ENCODE measurements around the gene PAFAH1B1. TPM values are rescaled to one million over a fixed set of nuclear protein-coding genes. Genes with fewer than 3 reads are reported as not detected.
A peak's percentile ranks its signal among the peaks of the same experiment; 100 is the strongest.
"Not testable (repeated sequence)": the region's sequence is repeated elsewhere in the genome, so short reads cannot be mapped to it uniquely, and the experiment has no call there.

PAFAH1B1 gene
- polyA plus RNA-seq (2013, experiment 1 of 4) = 198 TPM
- polyA plus RNA-seq (2013, experiment 2 of 4) = 199 TPM
- polyA plus RNA-seq (2013, experiment 3 of 4) = 142 TPM
- 159 TPM for polyA plus RNA-seq (2013, experiment 4 of 4)

GRCh38 chr17:2592971-2593820 lies at the start of gene PAFAH1B1:
Gene PAFAH1B1 (plus strand): TSS chr17:2593654. CDS start chr17:2638289, 44,635 bp downstream.
- Histone ChIP-seq H3K4me3 (ENCODE audit: insufficient read depth, low read depth, low read length) (peak within 1 kb of the TSS; percentile 93), H3K27ac (ENCODE audit: insufficient read depth, low read depth, low read length, poor library complexity, severe bottlenecking) (peak within 1 kb of the TSS; percentile 99), H3K36me3 (ENCODE audit: control insufficient read depth, insufficient read depth, low read length) (no peaks in the 10 kb centered on the region), H3K27me3 (ENCODE audit: control insufficient read depth, insufficient read depth, low read length, poor library complexity, severe bottlenecking) (no peaks in the 10 kb centered on the region), H3K4me1 (ENCODE audit: control insufficient read depth, insufficient read depth, low read length) (peaks cover 6% of the 10 kb centered on the region), H3K9me3 (ENCODE audit: control insufficient read depth, low read length) (no peaks in the 10 kb centered on the region)
- WGBS, 2 experiments = 1% methylated on average over 84 to 86 of the region's 86 CpGs

DNA sequence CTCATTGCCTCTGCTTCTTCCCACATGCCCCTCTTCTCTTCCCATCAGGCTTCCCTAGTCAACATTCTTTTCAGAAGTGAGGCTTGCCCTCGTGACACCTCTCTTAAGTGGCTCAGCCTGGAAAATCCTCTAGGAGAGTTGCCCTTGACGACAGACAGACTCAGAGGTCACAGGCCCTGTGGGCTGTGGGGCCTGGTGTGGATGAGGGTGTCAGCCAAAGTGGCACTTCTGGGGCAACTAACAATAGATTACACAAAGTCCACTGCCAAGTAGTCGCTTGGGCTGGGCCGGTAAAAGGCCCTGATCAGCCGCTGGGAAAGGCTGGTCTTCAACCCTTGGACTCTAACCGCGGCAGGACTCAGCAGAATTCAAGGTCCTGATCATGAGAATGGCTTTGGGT lies 48.1 kb upstream of the PAFAH1B1 start:
- no peaks in the 10 kb centered on the region for H3K9me3 ChIP-seq (ENCODE audit: control insufficient read depth, low read length)
- H3K4me1 ChIP-seq (ENCODE audit: control insufficient read depth, insufficient read depth, low read length) = no peaks in the 10 kb centered on the region
- H3K27ac ChIP-seq (ENCODE audit: insufficient read depth, low read depth, low read length, poor library complexity, severe bottlenecking) = no peak overlapping the region
- no peaks in the 10 kb centered on the region for H3K27me3 ChIP-seq (ENCODE audit: control insufficient read depth, insufficient read depth, low read length, poor library complexity, severe bottlenecking)
- WGBS, 2 experiments = 87 to 88% methylated on average over 7 of the region's 7 CpGs
- no peaks in the 10 kb centered on the region for H3K36me3 ChIP-seq (ENCODE audit: control insufficient read depth, insufficient read depth, low read length)
- no peak overlapping the region for H3K4me3 ChIP-seq (ENCODE audit: insufficient read depth, low read depth, low read length)

DNA sequence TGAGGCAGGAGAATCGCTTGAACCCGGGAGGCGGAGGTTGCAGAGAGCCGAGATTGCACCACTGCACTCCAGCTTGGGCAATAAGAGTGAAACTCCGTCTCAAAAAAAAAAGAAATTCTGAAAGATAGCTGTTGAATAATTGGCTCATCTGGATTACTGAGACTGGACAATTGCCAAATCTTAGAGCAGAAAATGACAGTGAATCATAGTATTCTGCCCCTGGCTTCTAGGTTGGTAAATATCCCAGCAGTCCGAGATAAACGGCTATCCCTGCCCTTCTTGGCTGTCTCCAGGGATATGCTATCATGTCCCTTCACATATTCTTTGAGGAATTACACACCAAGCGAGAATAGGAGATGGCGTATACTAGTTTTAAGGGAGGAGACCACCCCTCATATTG lies 46.3 kb upstream of the PAFAH1B1 start:
- H3K4me3 ChIP-seq (ENCODE audit: insufficient read depth, low read depth, low read length) = no peak overlapping the region
- peaks cover 5% of the 10 kb centered on the region for H3K4me1 ChIP-seq (ENCODE audit: control insufficient read depth, insufficient read depth, low read length)
- no peak overlapping the region for H3K27ac ChIP-seq (ENCODE audit: insufficient read depth, low read depth, low read length, poor library complexity, severe bottlenecking)
- no peaks in the 10 kb centered on the region for H3K27me3 ChIP-seq (ENCODE audit: control insufficient read depth, insufficient read depth, low read length, poor library complexity, severe bottlenecking)
- H3K9me3 ChIP-seq (ENCODE audit: control insufficient read depth, low read length) = no peaks in the 10 kb centered on the region
- H3K36me3 ChIP-seq (ENCODE audit: control insufficient read depth, insufficient read depth, low read length) = no peaks in the 10 kb centered on the region
- WGBS, 2 experiments = 91 to 96% methylated on average over 9 of the region's 9 CpGs

DNA sequence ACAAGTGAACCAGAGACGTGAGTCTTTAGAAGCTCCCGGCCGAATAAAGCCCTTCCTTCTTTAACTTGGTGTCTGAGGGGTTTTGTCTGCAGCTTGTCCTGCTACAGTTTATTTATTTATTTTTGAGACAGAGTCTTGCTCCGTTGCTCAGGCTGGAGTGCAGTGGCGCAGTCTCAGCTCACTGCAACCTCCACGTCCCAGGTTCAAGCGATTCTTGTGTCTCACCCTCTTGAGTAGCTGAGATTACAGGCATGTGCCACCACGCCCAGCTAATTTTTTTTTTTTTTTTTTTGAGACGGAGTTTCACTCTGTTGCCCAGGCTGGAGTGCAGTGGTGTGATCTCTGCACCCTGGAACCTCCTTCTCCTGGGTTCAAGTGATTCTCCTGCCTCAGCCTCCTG lies 45.4 kb upstream of the PAFAH1B1 start:
- H3K4me1 ChIP-seq (ENCODE audit: control insufficient read depth, insufficient read depth, low read length); H3K36me3 ChIP-seq (ENCODE audit: control insufficient read depth, insufficient read depth, low read length); H3K4me3 ChIP-seq (ENCODE audit: insufficient read depth, low read depth, low read length); H3K27me3 ChIP-seq (ENCODE audit: control insufficient read depth, insufficient read depth, low read length, poor library complexity, severe bottlenecking); H3K27ac ChIP-seq (ENCODE audit: insufficient read depth, low read depth, low read length, poor library complexity, severe bottlenecking); H3K9me3 ChIP-seq (ENCODE audit: control insufficient read depth, low read length): not testable (repeated sequence)
- 89 to 91% methylated on average over 9 of the region's 9 CpGs for WGBS, 2 experiments

- WGBS, 2 experiments = 95 to 97% methylated on average over 7 of the region's 8 CpGs
- Histone ChIP-seq H3K36me3 (ENCODE audit: control insufficient read depth, insufficient read depth, low read length) (no peaks in the 10 kb centered on the region), H3K27me3 (ENCODE audit: control insufficient read depth, insufficient read depth, low read length, poor library complexity, severe bottlenecking) (no peaks in the 10 kb centered on the region), H3K9me3 (ENCODE audit: control insufficient read depth, low read length) (no peaks in the 10 kb centered on the region), H3K27ac (ENCODE audit: insufficient read depth, low read depth, low read length, poor library complexity, severe bottlenecking) (no peak overlapping the region), H3K4me1 (ENCODE audit: control insufficient read depth, insufficient read depth, low read length) (peaks cover 5% of the 10 kb centered on the region), H3K4me3 (ENCODE audit: insufficient read depth, low read depth, low read length) (no peak overlapping the region)
These were observed 43.9 kb upstream of the PAFAH1B1 start for GRCh38 chr17:2549392-2550211.

- 5 to 8% methylated on average over 9 of the region's 10 CpGs for WGBS, 2 experiments
- Histone ChIP-seq H3K9me3 (ENCODE audit: control insufficient read depth, low read length) (no peaks in the 10 kb centered on the region), H3K36me3 (ENCODE audit: control insufficient read depth, insufficient read depth, low read length) (no peaks in the 10 kb centered on the region), H3K27ac (ENCODE audit: insufficient read depth, low read depth, low read length, poor library complexity, severe bottlenecking) (peak overlapping the region; percentile 97), H3K4me1 (ENCODE audit: control insufficient read depth, insufficient read depth, low read length) (peaks cover 5% of the 10 kb centered on the region), H3K4me3 (ENCODE audit: insufficient read depth, low read depth, low read length) (no peak overlapping the region), H3K27me3 (ENCODE audit: control insufficient read depth, insufficient read depth, low read length, poor library complexity, severe bottlenecking) (no peaks in the 10 kb centered on the region)
These were observed 42.0 kb upstream of the PAFAH1B1 start for GRCh38 chr17:2551493-2551892.

- H3K4me3 ChIP-seq (ENCODE audit: insufficient read depth, low read depth, low read length) = no peak overlapping the region
- peaks cover 5% of the 10 kb centered on the region for H3K4me1 ChIP-seq (ENCODE audit: control insufficient read depth, insufficient read depth, low read length)
- no peaks in the 10 kb centered on the region for H3K9me3 ChIP-seq (ENCODE audit: control insufficient read depth, low read length)
- H3K27me3 ChIP-seq (ENCODE audit: control insufficient read depth, insufficient read depth, low read length, poor library complexity, severe bottlenecking) = no peaks in the 10 kb centered on the region
- 13% methylated on average over 9 of the region's 9 CpGs for WGBS, 2 experiments
- H3K27ac ChIP-seq (ENCODE audit: insufficient read depth, low read depth, low read length, poor library complexity, severe bottlenecking) = peak overlapping the region; percentile 97
- no peaks in the 10 kb centered on the region for H3K36me3 ChIP-seq (ENCODE audit: control insufficient read depth, insufficient read depth, low read length)
These were observed 41.5 kb upstream of the PAFAH1B1 start for GRCh38 chr17:2551928-2552327.

GRCh38 chr17:2560658-2561057 lies 32.8 kb upstream of the PAFAH1B1 start:
- Histone ChIP-seq H3K4me3 (ENCODE audit: insufficient read depth, low read depth, low read length) (no peak overlapping the region), H3K36me3 (ENCODE audit: control insufficient read depth, insufficient read depth, low read length) (no peaks in the 10 kb centered on the region), H3K9me3 (ENCODE audit: control insufficient read depth, low read length) (no peaks in the 10 kb centered on the region), H3K27ac (ENCODE audit: insufficient read depth, low read depth, low read length, poor library complexity, severe bottlenecking) (no peak overlapping the region), H3K27me3 (ENCODE audit: control insufficient read depth, insufficient read depth, low read length, poor library complexity, severe bottlenecking) (no peaks in the 10 kb centered on the region), H3K4me1 (ENCODE audit: control insufficient read depth, insufficient read depth, low read length) (no peaks in the 10 kb centered on the region)
- WGBS, 2 experiments = 98 to 99% methylated on average over 4 to 5 of the region's 5 CpGs

- H3K36me3 ChIP-seq (ENCODE audit: control insufficient read depth, insufficient read depth, low read length) = no peaks in the 10 kb centered on the region
- H3K4me3 ChIP-seq (ENCODE audit: insufficient read depth, low read depth, low read length) = no peak overlapping the region
- no peaks in the 10 kb centered on the region for H3K4me1 ChIP-seq (ENCODE audit: control insufficient read depth, insufficient read depth, low read length)
- 90% methylated on average over 8 of the region's 8 CpGs for WGBS, 2 experiments
- H3K27me3 ChIP-seq (ENCODE audit: control insufficient read depth, insufficient read depth, low read length, poor library complexity, severe bottlenecking) = no peaks in the 10 kb centered on the region
- H3K9me3 ChIP-seq (ENCODE audit: control insufficient read depth, low read length) = no peaks in the 10 kb centered on the region
- no peak overlapping the region for H3K27ac ChIP-seq (ENCODE audit: insufficient read depth, low read depth, low read length, poor library complexity, severe bottlenecking)
These were observed 31.1 kb upstream of the PAFAH1B1 start for GRCh38 chr17:2562162-2562858.

- Histone ChIP-seq H3K36me3 (ENCODE audit: control insufficient read depth, insufficient read depth, low read length) (no peaks in the 10 kb centered on the region), H3K9me3 (ENCODE audit: control insufficient read depth, low read length) (no peaks in the 10 kb centered on the region), H3K27me3 (ENCODE audit: control insufficient read depth, insufficient read depth, low read length, poor library complexity, severe bottlenecking) (no peaks in the 10 kb centered on the region), H3K27ac (ENCODE audit: insufficient read depth, low read depth, low read length, poor library complexity, severe bottlenecking) (no peak overlapping the region), H3K4me3 (ENCODE audit: insufficient read depth, low read depth, low read length) (no peak overlapping the region), H3K4me1 (ENCODE audit: control insufficient read depth, insufficient read depth, low read length) (no peaks in the 10 kb centered on the region)
- 70% methylated on average over 7 of the region's 7 CpGs for WGBS, 2 experiments
These were observed 30.4 kb upstream of the PAFAH1B1 start for GRCh38 chr17:2563061-2563460.
